MM.1S (cell line): ENCODE measurements around the gene AOC1.

ENCODE experiments used
- CTCF ChIP-seq: fragments of 300-600 bp; sonication (generic); IDR thresholded peaks from 2 replicates; pipeline ENCODE4 v1.5.1; 2016; ENCODE audit warnings: antibody characterized with exemption, low read length, mixed read lengths
- EZH2 ChIP-seq: fragments of 300-600 bp; sonication (generic); optimal IDR thresholded peaks from 2 replicates; pipeline ENCODE3; 2017; ENCODE audit warnings: low read depth, mild to moderate bottlenecking, antibody characterized with exemption, low read length, mixed read lengths

- TF ChIP-seq EZH2: no peak
- TF ChIP-seq CTCF: no peak
Observed at GRCh38 chr7:150847536-150847935, 4.8 kb upstream of the AOC1 start.
